Large intestine (tissue), 3 donors: ENCODE results near the gene TMEM255B. TPM values are rescaled to one million over a fixed set of nuclear protein-coding genes. Genes with fewer than 3 reads are reported as not detected.
A peak's percentile ranks its signal among the peaks of the same experiment; 100 is the strongest.

Experiments used
- DNase-seq, 2 donors: peaks; one replicate each; pipeline versions ENCODE4 v3.0.0 to v3.0.0-alpha.2; 2013
- H3K27ac ChIP-seq: one replicate; pipeline ENCODE4 v1.5.1; 2013; ENCODE audit warnings: low read length
- H3K27me3 ChIP-seq: 2 replicates; pipeline ENCODE4 v1.6.1; 2013; ENCODE audit warnings: low read length; ENCODE audit not compliant: control insufficient read depth, insufficient read depth
- H3K36me3 ChIP-seq: 2 replicates; pipeline ENCODE4 v1.6.1; 2013; ENCODE audit warnings: low read length; ENCODE audit not compliant: control insufficient read depth, insufficient read depth
- H3K4me1 ChIP-seq: one replicate; pipeline ENCODE4 v1.6.1; 2013; ENCODE audit warnings: low read length; ENCODE audit not compliant: control insufficient read depth, insufficient read depth
- H3K4me3 ChIP-seq: one replicate; pipeline ENCODE4 v1.5.1; 2013; ENCODE audit warnings: low read length
- H3K9me3 ChIP-seq: one replicate; pipeline ENCODE4 v1.6.1; 2013; ENCODE audit warnings: mild to moderate bottlenecking, low read depth, low read length, moderate library complexity; ENCODE audit not compliant: control insufficient read depth
- WGBS: methylation state at CpG from one replicate; pipeline ENCODE4 v1.1.5; 2013; ENCODE audit warnings: low lambda C conversion rate; ENCODE audit not compliant: insufficient coverage; 5-methylcytosine and 5-hydroxymethylcytosine counted together
- polyA plus RNA-seq: library from polyadenylated mRNA; unstranded; fragments of 120-200 nt; gene quantifications from one replicate; pipeline ENCODE4 v1.2.1, GENCODE V29; 2013

Gene TMEM255B
- polyA plus RNA-seq, 1 donor = 5.1 TPM

DNA sequence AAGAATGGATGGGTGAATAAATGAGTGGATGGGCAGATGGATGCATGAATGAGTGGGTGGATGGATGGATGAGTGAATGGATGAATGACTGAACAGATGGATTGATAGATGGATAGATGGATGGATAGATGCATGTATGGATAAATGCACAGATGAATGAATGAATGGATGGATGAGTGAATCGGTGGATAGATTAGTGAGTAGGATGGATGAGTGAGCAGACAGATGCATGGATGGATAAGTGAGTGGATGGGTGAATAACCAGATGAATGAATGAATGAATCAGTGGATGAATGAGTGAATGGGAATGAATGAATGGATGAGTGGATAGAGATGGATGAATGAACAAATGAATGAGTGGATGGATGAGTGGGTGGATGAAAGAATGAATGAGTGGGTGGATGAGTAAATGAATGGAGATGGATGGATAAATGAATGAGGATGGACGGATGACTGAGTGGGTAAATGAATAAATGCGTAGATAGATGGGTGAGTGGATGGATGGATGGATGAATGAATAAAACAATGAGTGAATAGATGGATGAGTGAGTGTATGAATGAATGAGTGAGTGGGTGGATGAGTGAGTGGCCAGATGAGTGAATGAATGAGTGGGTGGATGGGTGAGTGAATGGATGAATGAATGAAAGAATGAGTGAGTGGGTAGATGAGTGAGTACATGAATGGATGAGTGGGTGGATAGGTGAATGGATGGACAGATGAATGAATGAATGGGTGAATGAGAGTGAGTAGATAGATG is 91.9 kb downstream of the TMEM255B start:
- no peaks in the 10 kb centered on the region for H3K27me3 ChIP-seq
- peaks cover 37% of the 10 kb centered on the region for H3K4me1 ChIP-seq
- peaks cover 2% of the 10 kb centered on the region for H3K36me3 ChIP-seq
- H3K9me3 ChIP-seq = no peaks in the 10 kb centered on the region
- no peak for DNase-seq
- no peak overlapping the region for H3K4me3 ChIP-seq
- WGBS = 91% methylated on average over 3 of the region's 3 CpGs
- H3K27ac ChIP-seq = no peak overlapping the region

GRCh38 chr13:113851480-113851803 is 92.4 kb downstream of the TMEM255B start:
- DNase-seq = no peak
- Histone ChIP-seq H3K4me1 (peaks cover 42% of the 10 kb centered on the region), H3K36me3 (peaks cover 6% of the 10 kb centered on the region), H3K27ac (no peak overlapping the region), H3K9me3 (no peaks in the 10 kb centered on the region), H3K4me3 (no peak overlapping the region), H3K27me3 (no peaks in the 10 kb centered on the region)
- 100% methylated on average over 1 of the region's 1 CpG for WGBS

DNA sequence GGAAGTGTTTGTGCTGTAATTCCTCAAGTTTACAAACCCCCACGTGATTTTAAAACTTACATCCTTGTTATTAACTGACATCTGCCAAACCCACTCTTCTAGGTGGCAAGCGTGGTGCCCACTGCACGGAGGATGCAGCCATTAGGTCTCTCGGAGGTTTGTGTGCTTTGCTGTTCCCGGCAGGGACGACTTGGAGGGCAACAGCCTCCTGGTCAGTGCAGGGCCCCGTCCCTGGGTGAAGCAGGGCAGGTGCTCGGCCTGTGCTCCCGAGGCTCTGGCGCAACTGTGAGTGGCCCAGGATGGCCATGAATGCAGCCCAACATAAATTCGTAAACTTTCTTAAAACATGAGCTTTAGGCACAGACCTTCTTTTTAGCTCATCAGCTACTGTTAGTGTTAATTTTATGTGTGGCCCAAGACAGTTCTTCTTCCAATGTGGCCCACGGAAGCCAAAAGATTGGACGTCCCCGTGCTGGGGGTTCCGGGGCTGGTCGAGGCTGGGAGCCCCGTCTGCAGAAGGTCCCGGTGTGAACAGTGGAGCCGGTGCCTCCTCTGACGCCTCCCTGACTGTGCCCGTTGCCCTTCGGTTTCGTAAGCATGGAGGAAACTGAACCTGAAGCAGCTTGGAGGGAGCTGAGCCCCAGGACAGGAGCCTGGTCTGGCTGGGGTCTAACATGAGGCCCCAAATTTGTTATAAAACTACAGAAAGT is 93.0 kb downstream of the TMEM255B start:
- no CpG with 5 or more reads among the region's 23 CpGs for WGBS
- no peaks in the 10 kb centered on the region for H3K27me3 ChIP-seq
- H3K27ac ChIP-seq = no peak overlapping the region
- peaks cover 47% of the 10 kb centered on the region for H3K4me1 ChIP-seq
- no peak for DNase-seq
- H3K36me3 ChIP-seq = peaks cover 6% of the 10 kb centered on the region
- no peaks in the 10 kb centered on the region for H3K9me3 ChIP-seq
- H3K4me3 ChIP-seq = no peak overlapping the region

- no peak for DNase-seq
- Histone ChIP-seq H3K27ac (no peak overlapping the region), H3K27me3 (no peaks in the 10 kb centered on the region), H3K4me1 (peaks cover 51% of the 10 kb centered on the region), H3K36me3 (peaks cover 6% of the 10 kb centered on the region), H3K9me3 (no peaks in the 10 kb centered on the region), H3K4me3 (no peak overlapping the region)
- WGBS = no CpG with 5 or more reads among the region's 22 CpGs
These were observed 93.8 kb downstream of the TMEM255B start for GRCh38 chr13:113852536-113853517.

DNA sequence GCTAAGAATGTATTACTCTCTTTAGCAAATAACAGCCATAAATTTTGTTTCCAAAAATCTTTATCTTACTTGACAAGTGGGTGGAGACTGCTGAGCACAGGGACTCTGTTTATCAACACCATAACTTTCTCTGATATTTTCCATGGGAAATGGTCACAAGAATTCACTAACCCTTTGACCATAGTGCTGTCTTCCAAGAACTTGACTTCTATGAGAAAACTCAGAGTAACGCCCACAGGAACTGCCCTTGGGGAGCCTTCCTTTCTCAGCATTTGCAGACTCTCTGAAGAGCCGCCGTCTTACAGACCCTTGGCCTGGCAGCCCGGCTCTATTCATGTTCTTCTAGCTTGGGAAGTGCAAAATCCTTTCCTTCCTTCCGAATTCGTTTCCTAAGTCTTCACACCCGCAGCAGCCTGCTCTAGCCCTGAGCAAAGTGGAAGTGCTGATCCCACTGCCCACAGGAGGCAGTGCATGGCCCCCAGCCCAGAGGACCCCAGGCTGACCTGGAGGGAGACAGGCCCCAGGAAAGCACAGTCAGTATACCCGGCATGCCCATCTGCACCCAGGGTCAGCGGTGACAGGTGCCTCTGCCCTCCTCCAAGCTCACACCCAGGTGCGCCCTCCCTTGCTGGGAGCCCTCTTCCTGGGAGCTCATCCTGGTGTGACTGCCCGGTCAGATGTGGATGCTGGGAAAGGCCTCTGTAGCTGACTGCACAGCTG is 94.7 kb downstream of the TMEM255B start:
- Histone ChIP-seq H3K4me3 (no peak overlapping the region), H3K36me3 (peaks cover 4% of the 10 kb centered on the region), H3K4me1 (peaks cover 47% of the 10 kb centered on the region), H3K27me3 (no peaks in the 10 kb centered on the region), H3K27ac (no peak overlapping the region), H3K9me3 (no peaks in the 10 kb centered on the region)
- no peak for DNase-seq
- no CpG with 5 or more reads among the region's 11 CpGs for WGBS

GRCh38 chr13:113854238-113855011 is 95.4 kb downstream of the TMEM255B start:
- whole genome bisulfite sequencing = no CpG with 5 or more reads among the region's 31 CpGs
- H3K9me3 ChIP-seq = no peaks in the 10 kb centered on the region

GRCh38 chr13:113855012-113855921 is 96.2 kb downstream of the TMEM255B start:
- no peaks in the 10 kb centered on the region for H3K9me3 ChIP-seq
- no peaks in the 10 kb centered on the region for H3K27me3 ChIP-seq
- H3K36me3 ChIP-seq = peaks cover 4% of the 10 kb centered on the region
- no CpG with 5 or more reads among the region's 33 CpGs for WGBS
- H3K4me1 ChIP-seq = peaks cover 51% of the 10 kb centered on the region
- H3K27ac ChIP-seq = no peak overlapping the region
- H3K4me3 ChIP-seq = no peak overlapping the region
- DNase-seq = no peak

More at GRCh38 chr13:113854238-113855011, 95.4 kb downstream of the TMEM255B start:
- Histone ChIP-seq H3K36me3 (peaks cover 4% of the 10 kb centered on the region), H3K27ac (no peak overlapping the region), H3K27me3 (no peaks in the 10 kb centered on the region), H3K4me1 (peaks cover 46% of the 10 kb centered on the region), H3K4me3 (no peak overlapping the region)
- DNase-seq = no peak

DNA sequence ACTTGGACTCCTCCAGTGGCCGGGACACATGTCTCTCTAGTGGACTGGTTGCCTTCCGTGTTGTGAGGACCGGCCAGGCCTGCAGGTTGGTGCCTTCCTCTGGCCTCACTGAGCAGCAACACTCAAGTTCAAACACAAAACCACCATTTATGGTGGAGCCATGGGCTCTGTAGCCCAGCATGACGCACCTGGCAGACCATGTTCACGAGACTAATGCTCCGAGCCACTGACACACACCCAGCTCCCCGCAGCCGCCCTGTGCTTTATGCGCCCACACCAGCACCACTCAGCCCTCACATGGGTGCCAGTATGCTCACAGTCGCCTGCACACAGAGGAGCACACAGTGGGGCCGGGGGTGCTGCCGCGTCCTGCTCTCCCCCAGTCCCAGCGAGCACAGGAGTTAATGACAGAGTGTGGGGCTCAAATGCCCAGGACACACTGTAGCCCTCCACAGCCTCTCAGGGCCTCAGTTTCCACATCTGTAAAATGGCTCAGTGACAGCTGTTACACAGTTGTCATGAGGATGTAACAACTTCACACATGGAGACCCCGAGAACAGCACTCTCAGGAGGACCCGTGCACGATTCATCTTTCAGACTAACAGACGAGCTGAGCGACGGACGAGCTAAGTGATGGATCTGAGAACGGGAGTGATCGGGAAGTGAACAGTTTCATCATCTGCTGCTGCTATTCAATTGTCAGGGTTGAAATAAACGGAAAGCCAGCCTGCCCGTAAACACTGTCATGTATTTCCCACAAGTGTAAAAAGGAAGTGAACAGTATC is 97.1 kb downstream of the TMEM255B start:
- Histone ChIP-seq H3K27me3 (no peaks in the 10 kb centered on the region), H3K4me3 (no peak overlapping the region), H3K4me1 (peaks cover 58% of the 10 kb centered on the region), H3K36me3 (peaks cover 4% of the 10 kb centered on the region), H3K27ac (peak overlapping the region; percentile 42), H3K9me3 (no peaks in the 10 kb centered on the region)
- DNase-seq = no peak
- 100% methylated on average over 2 of the region's 25 CpGs for WGBS
